Daoy (cell line): ENCODE data around the gene ADGRV1. TPM values are rescaled to one million over a fixed set of nuclear protein-coding genes. Genes with fewer than 3 reads are reported as not detected.
"Not testable (repeated sequence)": the region's sequence is repeated elsewhere in the genome, so short reads cannot be mapped to it uniquely, and the experiment has no call there.

Source experiments
- DNase-seq: peaks from one replicate; pipeline ENCODE4 v3.0.0-alpha.2; 2015; ENCODE audit warnings: low read depth
- total RNA-seq: library from RNA; depleted of rRNA; stranded (reverse); fragments of >200 nt; shearing (Covaris generic); gene quantifications from 2 replicates; pipeline ENCODE4 v1.2.3, GENCODE V29; 2014

Gene ADGRV1
- total RNA-seq, 1 experiment from 2014 or later, result 10.6 TPM

GRCh38 chr5:90810211-90810610 is 251.6 kb downstream of the ADGRV1 start:
- DNase-seq, result no peak

GRCh38 chr5:90813392-90813791 is 254.8 kb downstream of the ADGRV1 start:
- DNase-seq, result no peak

- DNase-seq, result not testable (repeated sequence)
These were observed 263.5 kb downstream of the ADGRV1 start for GRCh38 chr5:90822062-90822461.

GRCh38 chr5:90824436-90824835 is 265.8 kb downstream of the ADGRV1 start:
- no peak for DNase-seq

GRCh38 chr5:90830058-90830457 is 271.5 kb downstream of the ADGRV1 start:
- DNase-seq, result no peak

- no peak for DNase-seq
These were observed 275.2 kb downstream of the ADGRV1 start for GRCh38 chr5:90833753-90834152.

GRCh38 chr5:90834711-90835110 is 276.1 kb downstream of the ADGRV1 start:
- DNase-seq, result no peak

GRCh38 chr5:90843443-90843842 is 284.8 kb downstream of the ADGRV1 start:
- DNase-seq, result peak; percentile 30

GRCh38 chr5:90844931-90845330 is 286.3 kb downstream of the ADGRV1 start:
- no peak for DNase-seq

- no peak for DNase-seq
These were observed 287.3 kb downstream of the ADGRV1 start for GRCh38 chr5:90845723-90846554.

- not testable (repeated sequence) for DNase-seq
These were observed 289.0 kb downstream of the ADGRV1 start for GRCh38 chr5:90847606-90848005.

- no peak for DNase-seq
These were observed 291.3 kb downstream of the ADGRV1 start for GRCh38 chr5:90849939-90850338.

GRCh38 chr5:90852531-90852930 is 293.9 kb downstream of the ADGRV1 start:
- no peak for DNase-seq

- no peak for DNase-seq
These were observed 295.2 kb downstream of the ADGRV1 start for GRCh38 chr5:90853750-90854149.

- no peak for DNase-seq
These were observed 295.6 kb downstream of the ADGRV1 start for GRCh38 chr5:90854169-90854568.

GRCh38 chr5:90855296-90856010 is 296.9 kb downstream of the ADGRV1 start:
- DNase-seq, result no peak

GRCh38 chr5:90861843-90862586 is 303.4 kb downstream of the ADGRV1 start:
- DNase-seq, result no peak

- DNase-seq, result no peak
These were observed 306.6 kb downstream of the ADGRV1 start for GRCh38 chr5:90865180-90865579.

- no peak for DNase-seq
These were observed 307.7 kb downstream of the ADGRV1 start for GRCh38 chr5:90866333-90866732.

- DNase-seq, result no peak
These were observed 308.5 kb downstream of the ADGRV1 start for GRCh38 chr5:90866915-90867731.

- no peak for DNase-seq
These were observed 310.2 kb downstream of the ADGRV1 start for GRCh38 chr5:90868799-90869198.
